ENCODE data around the gene AP1G1. TPM values are rescaled to one million over a fixed set of nuclear protein-coding genes. Genes with fewer than 3 reads are reported as not detected.

AP1G1 gene
- total RNA-seq, 1 experiment from 2014 or later: 79.2 TPM

- H3K27ac Mint-ChIP-seq: no peak overlapping the region
- Histone ChIP-seq H2BK20ac (ENCODE audit: low read depth, low read length, poor library complexity, severe bottlenecking) (no peak overlapping the region), H3K14ac (ENCODE audit: insufficient read depth, low read length) (no peak overlapping the region), H3K9ac (ENCODE audit: extremely low read depth, insufficient read length, low read length) (no peak overlapping the region), H3K27me3 (ENCODE audit: insufficient read depth, low read length) (no peaks in the 10 kb centered on the region), H4K20me1 (ENCODE audit: control insufficient read depth, insufficient read depth, insufficient read length) (no peaks in the 10 kb centered on the region), H2BK12ac (ENCODE audit: insufficient read length, low read depth, low read length) (no peak overlapping the region), H3K4me1 (ENCODE audit: insufficient read depth, low read length) (no peaks in the 10 kb centered on the region), H3K23me2 (ENCODE audit: insufficient read length, low read depth, low read length, poor library complexity, severe bottlenecking) (no peaks in the 10 kb centered on the region), H2BK15ac (ENCODE audit: low read depth, low read length) (no peak overlapping the region), H2BK5ac (ENCODE audit: insufficient read length, low read length) (no peak overlapping the region), H2AK5ac (ENCODE audit: insufficient read length, low read length) (no peak overlapping the region), H3K79me1 (ENCODE audit: insufficient read depth, low read depth, low read length, poor library complexity, severe bottlenecking) (no peaks in the 10 kb centered on the region), H3K4ac (ENCODE audit: low read depth, low read length) (no peak overlapping the region), H3K9me3 (ENCODE audit: control insufficient read depth, low read depth, low read length) (no peaks in the 10 kb centered on the region), H3K4me2 (ENCODE audit: insufficient read depth, insufficient read length, low read length) (no peak overlapping the region), H3K56ac (ENCODE audit: insufficient read length, low read depth, low read length) (no peak overlapping the region), H3K27ac (ENCODE audit: insufficient read length, low read depth, low read length) (no peak overlapping the region), H2AFZ (ENCODE audit: low read length) (no peak overlapping the region), H3K79me2 (ENCODE audit: insufficient read depth, low read length) (no peaks in the 10 kb centered on the region), H2BK120ac (ENCODE audit: low read depth, low read length, poor library complexity, severe bottlenecking) (no peak overlapping the region), H3K23ac (ENCODE audit: insufficient read length, low read depth, low read length) (no peak overlapping the region), H4K91ac (ENCODE audit: insufficient read length, low read depth, low read length) (no peak overlapping the region), H4K8ac (replicated peaks; ENCODE audit: insufficient read length, low read depth, low read length) (no peak overlapping the region), H3T11ph (ENCODE audit: low read length) (no peak overlapping the region), H4K5ac (ENCODE audit: insufficient read length, low read depth, low read length) (no peak overlapping the region), H3K18ac (ENCODE audit: insufficient read length, low read depth, low read length) (no peak overlapping the region)
- no peaks in the 10 kb centered on the region for H3K27me3 Mint-ChIP-seq (ENCODE audit: low read depth)
- H3K9me3 Mint-ChIP-seq: no peaks in the 10 kb centered on the region
- no peak for DNase-seq
- H3K4me3 Mint-ChIP-seq: no peak overlapping the region
- no peaks in the 10 kb centered on the region for H3K4me1 Mint-ChIP-seq
- no CpG with 5 or more reads among the region's 4 CpGs for WGBS (ENCODE audit: extremely low coverage, insufficient read length, low lambda C conversion rate)
- TF ChIP-seq CTCF (conservative IDR thresholded peaks at IDR 0.05): no peak
- H3K36me3 Mint-ChIP-seq (ENCODE audit: insufficient read depth in 1 of 3, low read depth in 3 of 3): peaks cover 24 to 65% (median 53%) of the 10 kb centered on the region in 3 experiments; a peak in 6 of 7 replicates
Observed at GRCh38 chr16:71738855-71739254, 69.8 kb downstream of the AP1G1 start.

Data from H9 (cell line).